GM18867 (cell line): ENCODE data around the gene RPAIN.

Source experiments
- ATAC-seq: cut with Tn5 transposase; IDR thresholded peaks from one replicate; pipeline ENCODE4 v1.9.1; 2021; ENCODE audit warnings: mild to moderate bottlenecking, moderate library complexity; ENCODE audit not compliant: unreplicated experiment

RPAIN gene

GRCh38 chr17:5419959-5420653, at the start of gene RPAIN:
Gene RPAIN, plus strand, starts transcription at chr17:5420182. Its CDS starts 29 bp downstream, at chr17:5420211.
- ATAC-seq, result peak; percentile 45

- no peak for ATAC-seq
Observed at GRCh38 chr17:5370411-5370810, 49.6 kb upstream of the RPAIN start.

GRCh38 chr17:5373112-5373511, 46.9 kb upstream of the RPAIN start:
- ATAC-seq, result peak; percentile 65

- no peak for ATAC-seq
Observed at GRCh38 chr17:5378566-5379207, 41.3 kb upstream of the RPAIN start.

- no peak for ATAC-seq
Observed at GRCh38 chr17:5379351-5380107, 40.5 kb upstream of the RPAIN start.

- no peak for ATAC-seq
Observed at GRCh38 chr17:5380491-5381135, 39.4 kb upstream of the RPAIN start.

GRCh38 chr17:5381542-5381941, 38.4 kb upstream of the RPAIN start:
- ATAC-seq, result no peak

GRCh38 chr17:5391678-5392077, 28.3 kb upstream of the RPAIN start:
- ATAC-seq, result no peak

GRCh38 chr17:5396612-5397011, 23.4 kb upstream of the RPAIN start:
- ATAC-seq, result no peak

- ATAC-seq, result no peak
Observed at GRCh38 chr17:5399767-5400166, 20.2 kb upstream of the RPAIN start.

- ATAC-seq, result no peak
Observed at GRCh38 chr17:5405400-5405799, 14.6 kb upstream of the RPAIN start.

GRCh38 chr17:5408186-5408585, 11.8 kb upstream of the RPAIN start:
- ATAC-seq, result no peak

- ATAC-seq, result peak; percentile 45
Observed at GRCh38 chr17:5410594-5411272, 9.2 kb upstream of the RPAIN start.

GRCh38 chr17:5413682-5414081, 6.3 kb upstream of the RPAIN start:
- ATAC-seq, result no peak

GRCh38 chr17:5416901-5417300, 3.1 kb upstream of the RPAIN start:
- ATAC-seq, result no peak

- peak; percentile 38 for ATAC-seq
Observed at GRCh38 chr17:5418858-5419355, 1.1 kb upstream of the RPAIN start.

- peak; percentile 85 for ATAC-seq
Observed at GRCh38 chr17:5419356-5419958, 525 bp upstream of the RPAIN start, which contains the start of gene NUP88. Gene NUP88, minus strand, starts transcription at chr17:5419662. Its CDS starts 12 bp downstream, at chr17:5419650.

- ATAC-seq, result no peak
Observed at GRCh38 chr17:5422505-5422904, 2.5 kb downstream of the RPAIN start.

GRCh38 chr17:5424909-5425308, 4.9 kb downstream of the RPAIN start:
- no peak for ATAC-seq

- ATAC-seq, result no peak
Observed at GRCh38 chr17:5425826-5426225, 5.8 kb downstream of the RPAIN start.
